GM06990 (cell line): ENCODE results near the gene SMIM22.

ENCODE experiments used
- DNase-seq: peaks from one replicate; pipeline ENCODE4 v3.0.0-alpha.2; 2011; ENCODE audit not compliant: insufficient read length; ENCODE audit errors: extremely low read depth
- H3K27me3 ChIP-seq: replicated peaks from 2 replicates; pipeline ENCODE4 v1.6.0; 2011; ENCODE audit warnings: low read length; ENCODE audit not compliant: control insufficient read depth, insufficient read depth
- H3K36me3 ChIP-seq: 2 replicates; pipeline ENCODE4 v1.5.1; 2011; ENCODE audit warnings: low read length; ENCODE audit not compliant: control insufficient read depth, insufficient read depth
- H3K4me3 ChIP-seq: replicated peaks from 2 replicates; pipeline ENCODE4 v1.5.1; 2011; ENCODE audit warnings: low read depth, mild to moderate bottlenecking, control low read depth, low read length
- TF ChIP-seq, protein P1 (sequence below): IDR thresholded peaks from 2 replicates; pipeline ENCODE4 v1.5.1; 2011; ENCODE audit warnings: low read length, control low read depth, mild to moderate bottlenecking, inconsistent platforms; ENCODE audit not compliant: insufficient read depth, poor library complexity, severe bottlenecking

Gene SMIM22

DNA sequence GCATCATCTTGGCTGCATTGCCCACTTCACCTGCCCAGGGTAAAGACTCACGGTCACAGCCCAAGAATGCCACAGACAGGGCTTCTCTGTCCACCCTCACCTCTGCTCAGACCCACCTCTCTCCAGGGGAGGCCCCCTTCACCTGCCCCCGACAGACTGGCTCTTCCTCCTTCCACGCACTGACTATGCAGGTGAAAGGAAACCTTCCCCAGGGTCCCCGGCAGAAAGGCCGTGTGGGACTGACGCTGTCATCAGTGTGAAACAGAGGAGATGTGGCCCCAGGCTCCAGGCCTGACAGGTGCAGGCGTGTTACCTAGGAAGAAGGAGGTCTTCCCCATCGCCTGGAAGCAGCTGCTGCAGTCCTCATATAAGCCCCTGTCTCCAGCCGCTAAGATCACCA is 16.6 kb downstream of the SMIM22 start:
- TF ChIP-seq, protein P1, sequence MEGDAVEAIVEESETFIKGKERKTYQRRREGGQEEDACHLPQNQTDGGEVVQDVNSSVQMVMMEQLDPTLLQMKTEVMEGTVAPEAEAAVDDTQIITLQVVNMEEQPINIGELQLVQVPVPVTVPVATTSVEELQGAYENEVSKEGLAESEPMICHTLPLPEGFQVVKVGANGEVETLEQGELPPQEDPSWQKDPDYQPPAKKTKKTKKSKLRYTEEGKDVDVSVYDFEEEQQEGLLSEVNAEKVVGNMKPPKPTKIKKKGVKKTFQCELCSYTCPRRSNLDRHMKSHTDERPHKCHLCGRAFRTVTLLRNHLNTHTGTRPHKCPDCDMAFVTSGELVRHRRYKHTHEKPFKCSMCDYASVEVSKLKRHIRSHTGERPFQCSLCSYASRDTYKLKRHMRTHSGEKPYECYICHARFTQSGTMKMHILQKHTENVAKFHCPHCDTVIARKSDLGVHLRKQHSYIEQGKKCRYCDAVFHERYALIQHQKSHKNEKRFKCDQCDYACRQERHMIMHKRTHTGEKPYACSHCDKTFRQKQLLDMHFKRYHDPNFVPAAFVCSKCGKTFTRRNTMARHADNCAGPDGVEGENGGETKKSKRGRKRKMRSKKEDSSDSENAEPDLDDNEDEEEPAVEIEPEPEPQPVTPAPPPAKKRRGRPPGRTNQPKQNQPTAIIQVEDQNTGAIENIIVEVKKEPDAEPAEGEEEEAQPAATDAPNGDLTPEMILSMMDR = no peak
- Histone ChIP-seq H3K36me3 (peaks cover 23% of the 10 kb centered on the region), H3K4me3 (no peak overlapping the region), H3K27me3 (no peaks in the 10 kb centered on the region)
- no peak for DNase-seq

DNA sequence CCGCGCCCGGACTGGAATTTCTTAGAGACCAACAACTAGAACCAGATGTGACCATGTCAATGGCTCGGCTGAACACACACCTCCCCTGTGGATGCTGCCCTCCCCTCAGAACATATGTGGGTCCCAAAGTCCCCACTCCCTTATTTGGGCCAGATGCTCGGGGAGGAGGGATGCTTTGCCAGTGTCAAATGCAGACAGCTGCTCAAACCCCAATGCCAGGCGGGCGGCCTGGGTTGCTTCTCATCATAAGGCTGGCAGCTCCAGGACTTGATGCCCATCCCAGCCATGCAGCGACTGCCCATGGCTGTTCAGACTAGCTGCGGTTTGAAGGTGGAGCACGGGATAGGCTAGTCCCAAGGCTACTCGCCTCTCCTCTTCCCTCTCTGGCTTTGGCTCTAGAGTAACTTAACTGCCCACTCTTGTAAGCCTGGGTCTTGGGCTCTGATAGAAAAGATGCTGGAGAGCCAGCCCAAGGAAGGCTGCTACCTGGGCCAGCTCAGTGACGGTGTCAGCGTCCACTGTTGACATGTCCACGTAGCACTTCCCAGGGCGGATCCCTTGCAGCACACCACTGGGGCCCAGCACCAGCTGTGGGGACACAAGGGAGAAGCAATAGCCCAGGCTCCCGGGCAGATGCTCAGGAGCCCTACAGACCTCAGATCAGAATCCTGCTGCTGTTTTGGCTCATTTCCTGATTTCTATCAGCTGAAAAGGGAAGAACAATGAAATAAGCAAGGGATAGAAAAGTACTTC is 18.3 kb downstream of the SMIM22 start:
- no peak for DNase-seq
- Histone ChIP-seq H3K27me3 (no peaks in the 10 kb centered on the region), H3K4me3 (no peak overlapping the region), H3K36me3 (peaks cover 29% of the 10 kb centered on the region)
- TF ChIP-seq, protein P1 = no peak

DNA sequence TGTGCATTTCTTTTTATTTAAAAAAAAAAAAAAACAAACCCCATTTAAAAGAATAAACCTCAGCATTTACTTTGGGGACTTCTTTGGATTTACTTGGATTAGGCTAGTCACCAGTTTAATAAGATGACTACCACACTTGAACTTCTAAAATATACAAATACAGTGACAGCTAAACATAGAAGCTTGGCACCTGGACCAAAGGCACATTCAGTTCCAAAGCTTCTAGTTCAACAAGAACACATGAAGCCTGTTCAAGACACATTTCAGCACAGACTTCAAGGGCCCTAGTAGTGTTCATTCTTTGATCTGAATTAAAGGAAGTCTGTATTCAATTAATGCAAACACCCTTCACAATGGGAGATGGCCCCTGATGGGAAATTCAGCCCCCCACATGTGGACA is 18.9 kb downstream of the SMIM22 start:
- peaks cover 33% of the 10 kb centered on the region for H3K36me3 ChIP-seq
- TF ChIP-seq, protein P1 = no peak
- no peak overlapping the region for H3K4me3 ChIP-seq
- H3K27me3 ChIP-seq = no peaks in the 10 kb centered on the region
- DNase-seq = no peak

GRCh38 chr16:4814542-4815173 is 19.5 kb downstream of the SMIM22 start:
- Histone ChIP-seq H3K4me3 (no peak overlapping the region), H3K36me3 (peaks cover 36% of the 10 kb centered on the region), H3K27me3 (no peaks in the 10 kb centered on the region)
- TF ChIP-seq, protein P1 = no peak
- no peak for DNase-seq

GRCh38 chr16:4820652-4821051 is 25.5 kb downstream of the SMIM22 start:
- Histone ChIP-seq H3K27me3 (no peaks in the 10 kb centered on the region), H3K4me3 (no peak overlapping the region), H3K36me3 (peaks cover 38% of the 10 kb centered on the region)
- DNase-seq = no peak
- TF ChIP-seq, protein P1 = no peak
